SK-N-SH (cell line): ENCODE results near the gene MTCL1. TPM values are rescaled to one million over a fixed set of nuclear protein-coding genes. Genes with fewer than 3 reads are reported as not detected.

ENCODE experiments used
- CTCF ChIA-PET: fragments of 300-600, 350-600 bp; formaldehyde crosslinking; extraction: SDS; loops from one replicate; lab custom pipeline; 2021; lab: Yijun Ruan, JAX
- POLR2A ChIA-PET: fragments of 350-600 bp; sonication (Branson Sonifier 250); formaldehyde crosslinking; extraction: SDS; loops from one replicate; lab custom pipeline; 2020; ENCODE audit warnings: antibody characterized with exemption, inconsistent platforms; lab: Yijun Ruan, JAX
- DNase-seq: peaks from one replicate; pipeline ENCODE4 v3.0.0; 2012
- H2AFZ ChIP-seq: fragments of 200-600 bp; sonication (generic); 2 replicates; pipeline ENCODE4 v1.8.1; 2016; ENCODE audit warnings: antibody characterized with exemption, mild to moderate bottlenecking, low read depth
- H3F3A ChIP-seq: fragments of 200-600 bp; sonication (generic); replicated peaks from 2 replicates; pipeline ENCODE3; 2016; ENCODE audit warnings: antibody characterized with exemption, mild to moderate bottlenecking; ENCODE audit not compliant: insufficient read depth
- H3K27ac ChIP-seq, 2 experiments: fragments of 200-500 bp in 1 of 2; fragments of 200-600 bp in 1 of 2; sonication (Bioruptor generic) in 1 of 2; sonication (generic), shearing (Covaris generic) in 1 of 2; 2 replicates each; pipeline versions ENCODE4 v1.5.1 to v1.6.1; 2014 to 2016; ENCODE audit warnings: low read depth in 2 of 2, inconsistent platforms in 1 of 2, low read length in 1 of 2, mild to moderate bottlenecking in 1 of 2, mixed read lengths in 1 of 2
- H3K27me3 ChIP-seq: fragments of 200-600 bp; sonication (generic), shearing (Covaris generic); 2 replicates; pipeline ENCODE4 v1.6.1; 2016; ENCODE audit warnings: mixed run types; ENCODE audit not compliant: insufficient read depth
- H3K36me3 ChIP-seq, 2 experiments: fragments of 200-500 bp in 1 of 2; fragments of 200-600 bp in 1 of 2; sonication (Bioruptor generic) in 1 of 2; sonication (generic) in 1 of 2; replicated peaks in 1 of 2; 2 replicates each; pipeline versions ENCODE3 to v1.5.1; 2014 to 2016; ENCODE audit warnings: low read length in 1 of 2, mild to moderate bottlenecking in 1 of 2; ENCODE audit not compliant: insufficient read depth in 2 of 2, control insufficient read depth in 1 of 2
- H3K4me1 ChIP-seq, 2 experiments: fragments of 200-500 bp in 1 of 2; fragments of 200-600 bp in 1 of 2; sonication (Bioruptor generic) in 1 of 2; sonication (generic), shearing (Covaris generic) in 1 of 2; 2 replicates each; pipeline versions ENCODE4 v1.5.1 to v1.6.1; 2014 to 2016; ENCODE audit warnings: low read depth in 1 of 2, low read length in 1 of 2, mixed run types in 1 of 2; ENCODE audit not compliant: insufficient read depth in 2 of 2, control insufficient read depth in 1 of 2
- H3K4me2 ChIP-seq: fragments of 200-600 bp; sonication (generic), shearing (Covaris generic); 2 replicates; pipeline ENCODE4 v1.6.1; 2017; ENCODE audit warnings: mixed run types
- H3K4me3 ChIP-seq, 2 experiments: fragments of 200-500 bp in 1 of 2; fragments of 200-600 bp in 1 of 2; sonication (Bioruptor generic) in 1 of 2; sonication (generic), shearing (Covaris generic) in 1 of 2; 2 replicates each; pipeline versions ENCODE4 v1.5.1 to v1.8.1; 2014 to 2016; ENCODE audit warnings: low read depth in 2 of 2, inconsistent platforms in 1 of 2, low read length in 1 of 2, mild to moderate bottlenecking in 1 of 2, mixed read lengths in 1 of 2, moderate library complexity in 1 of 2
- H3K79me2 ChIP-seq: fragments of 200-600 bp; sonication (generic); 2 replicates; pipeline ENCODE4 v1.8.1; 2017; ENCODE audit warnings: mild to moderate bottlenecking; ENCODE audit not compliant: insufficient read depth
- H3K9ac ChIP-seq: fragments of 200-600 bp; sonication (generic); 2 replicates; pipeline ENCODE4 v1.6.1; 2017; ENCODE audit warnings: mixed run types
- H3K9me2 ChIP-seq: fragments of 200-600 bp; sonication (generic); 2 replicates; pipeline ENCODE4 v1.6.1; 2017; ENCODE audit warnings: mixed run types
- H3K9me3 ChIP-seq: fragments of 200-600 bp; sonication (generic); 2 replicates; pipeline ENCODE4 v1.6.1; 2017; ENCODE audit warnings: mixed run types, mild to moderate bottlenecking, moderate library complexity
- H4K20me1 ChIP-seq: fragments of 200-600 bp; sonication (generic); 2 replicates; pipeline ENCODE4 v1.6.1; 2017; ENCODE audit warnings: mild to moderate bottlenecking, mixed run types; ENCODE audit not compliant: insufficient read depth
- EP300 ChIP-seq, 2 experiments: IDR thresholded peaks; 2 replicates each; pipeline versions ENCODE4 v1.4.0 to v1.6.1; 2012; ENCODE audit warnings: borderline replicate concordance in 1 of 2, low read depth in 1 of 2, low read length in 1 of 2
- FOSL2 ChIP-seq: IDR thresholded peaks from 2 replicates; pipeline ENCODE4 v1.4.0; 2012; ENCODE audit warnings: low read depth, mild to moderate bottlenecking, moderate library complexity, borderline replicate concordance
- FOXM1 ChIP-seq: IDR thresholded peaks from 2 replicates; pipeline ENCODE4 v1.4.0; 2012; ENCODE audit warnings: low read depth, mild to moderate bottlenecking
- GATA2 ChIP-seq: sonication (generic); formaldehyde crosslinking; IDR thresholded peaks from 2 replicates; pipeline ENCODE4 v1.5.0; 2020; ENCODE audit warnings: mild to moderate bottlenecking, missing genetic modification reagents
- IRF3 ChIP-seq: fragments of 150-350 bp; IDR thresholded peaks from 2 replicates; pipeline ENCODE4 v1.6.1; 2016; ENCODE audit warnings: mild to moderate bottlenecking, low read depth, low read length
- MAX ChIP-seq: IDR thresholded peaks from 2 replicates; pipeline ENCODE4 v1.4.0; 2012; ENCODE audit warnings: low read depth
- NFIC ChIP-seq: IDR thresholded peaks from 2 replicates; pipeline ENCODE4 v1.4.0; 2012; ENCODE audit warnings: borderline replicate concordance
- PBX3 ChIP-seq: IDR thresholded peaks from 2 replicates; pipeline ENCODE4; 2012
- POLR2AphosphoS5 ChIP-seq: IDR thresholded peaks from 2 replicates; pipeline ENCODE4 v1.6.1; 2012; ENCODE audit warnings: low read depth, low read length
- TAF1 ChIP-seq: IDR thresholded peaks from 2 replicates; pipeline ENCODE4 v1.6.1; 2012; ENCODE audit warnings: low read depth, mild to moderate bottlenecking, low read length, moderate library complexity, borderline replicate concordance
- USF1 ChIP-seq: IDR thresholded peaks from 2 replicates; pipeline ENCODE4 v1.4.0; 2012; ENCODE audit warnings: low read depth, borderline replicate concordance
- WGBS: methylation state at CpG from one replicate; pipeline ENCODE4 v1.1.6; 2017; ENCODE audit warnings: low lambda C conversion rate; 5-methylcytosine and 5-hydroxymethylcytosine counted together
- polyA plus RNA-seq, 3 experiments: library from polyadenylated mRNA; depleted of rRNA; stranded (reverse); fragments of >200 nt; gene quantifications; 2 replicates each; pipeline ENCODE4 v1.2.3, GENCODE V29; 2012

MTCL1 gene
- polyA plus RNA-seq, 1 of the 3 experiments (the other 2 are of a cell fraction): 33.5 TPM

- Histone ChIP-seq H3K4me2 (no peak overlapping the region), H3K27me3 (no peaks in the 10 kb centered on the region), H3F3A (no peaks in the 10 kb centered on the region), H3K9me2 (no peaks in the 10 kb centered on the region), H4K20me1 (peaks cover 46% of the 10 kb centered on the region), H3K79me2 (peaks cover 93% of the 10 kb centered on the region), H3K36me3 (peaks cover 24 to 47% of the 10 kb centered on the region in 2 experiments), H3K4me1 (peaks cover 0 to 7% of the 10 kb centered on the region in 2 experiments; a peak in 2 of 4 replicates), H2AFZ (no peak overlapping the region), H3K27ac (no peak overlapping the region), H3K9me3 (no peaks in the 10 kb centered on the region), H3K4me3 (no peak overlapping the region), H3K9ac (no peak overlapping the region)
- TF ChIP-seq NFIC: no peak
- TF ChIP-seq POLR2AphosphoS5: no peak
- no peak for TF ChIP-seq MAX
- TF ChIP-seq GATA2 (CRISPR knock-in tag): no peak
- no peak for TF ChIP-seq PBX3
- WGBS: 98% methylated on average over 4 of the region's 4 CpGs
- CTCF ChIA-PET: interaction anchor here (0.8 to 1.6 kb wide), 2 partner anchors 8 to 267 kb away, joined by 3 to 5 read pairs; no protein-coding TSS in a partner anchor
- POLR2A ChIA-PET: no interaction called here
- DNase-seq: no peak
Measured at GRCh38 chr18:8715599-8715998, 10.2 kb downstream of the MTCL1 start.

GRCh38 chr18:8717011-8717770 lies 11.8 kb downstream of the MTCL1 start:
- Histone ChIP-seq H3K79me2 (peaks cover 92% of the 10 kb centered on the region), H3K9me2 (no peaks in the 10 kb centered on the region), H3K4me1 (peaks cover 0 to 4% of the 10 kb centered on the region in 2 experiments; a peak in 2 of 4 replicates), H3K4me3 (no peak overlapping the region), H3K27ac (no peak overlapping the region), H3K4me2 (no peak overlapping the region), H3K9me3 (no peaks in the 10 kb centered on the region), H2AFZ (no peak overlapping the region), H3K36me3 (peaks cover 36 to 59% of the 10 kb centered on the region in 2 experiments), H3F3A (peaks cover under 1% of the 10 kb centered on the region), H3K27me3 (no peaks in the 10 kb centered on the region), H3K9ac (no peak overlapping the region), H4K20me1 (peaks cover 46% of the 10 kb centered on the region)
- TF ChIP-seq EP300 (IDR thresholded peaks at IDR 0.05; ENCODE audit: borderline replicate concordance in 1 of 2, low read depth in 1 of 2, low read length in 1 of 2): no peak
- TF ChIP-seq FOSL2: no peak
- no peak for TF ChIP-seq TAF1
- TF ChIP-seq FOXM1: no peak
- TF ChIP-seq IRF3: no peak
- no peak for TF ChIP-seq USF1
- WGBS: 93% methylated on average over 13 of the region's 13 CpGs
- ChIA-PET CTCF (interaction anchor here (1.0 to 2.7 kb wide), 2 partner anchors 37 to 265 kb away, joined by 3 to 7 read pairs; no protein-coding TSS in a partner anchor), POLR2A (interaction anchor here (0.6 to 1.2 kb wide), 2 partner anchors 10 to 261 kb away, joined by 3 read pairs; no protein-coding TSS in a partner anchor)
- no peak for DNase-seq
